MM.1S (cell line): ENCODE data around the gene TIMM10.

Experiments
- DNase-seq: peaks from one replicate; pipeline ENCODE4 v3.0.0-alpha.2; 2015
- H2AFZ ChIP-seq: fragments of 300-600 bp; sonication (generic); 2 replicates; pipeline ENCODE4 v1.6.0; 2016; ENCODE audit warnings: antibody characterized with exemption, low read length
- H3F3A ChIP-seq: fragments of 300-600 bp; sonication (generic); 2 replicates; pipeline ENCODE4 v1.6.1; 2016; ENCODE audit warnings: mild to moderate bottlenecking, antibody characterized with exemption, low read length, moderate library complexity, mixed read lengths; ENCODE audit not compliant: insufficient read depth
- H3K27ac ChIP-seq: fragments of 300-600 bp; sonication (generic); 2 replicates; pipeline ENCODE4 v1.5.1; 2016; ENCODE audit warnings: mild to moderate bottlenecking, low read length
- H3K27me3 ChIP-seq: fragments of 300-600 bp; sonication (generic); replicated peaks from 2 replicates; pipeline ENCODE4 v1.6.0; 2016; ENCODE audit warnings: low read length; ENCODE audit not compliant: insufficient read depth
- H3K36me3 ChIP-seq: fragments of 300-600 bp; sonication (generic); replicated peaks from 2 replicates; pipeline ENCODE4 v1.6.1; 2016; ENCODE audit warnings: mild to moderate bottlenecking, low read length, mixed read lengths; ENCODE audit not compliant: insufficient read depth
- H3K4me1 ChIP-seq: fragments of 300-600 bp; sonication (generic); 2 replicates; pipeline ENCODE4 v1.6.1; 2016; ENCODE audit warnings: low read length, mixed read lengths
- H3K4me2 ChIP-seq: fragments of 300-600 bp; sonication (generic); 2 replicates; pipeline ENCODE4 v1.6.0; 2016; ENCODE audit warnings: low read depth, low read length
- H3K4me3 ChIP-seq: fragments of 300-600 bp; sonication (generic); 2 replicates; pipeline ENCODE4 v1.5.1; 2016; ENCODE audit warnings: low read length, mixed read lengths
- H3K79me2 ChIP-seq: fragments of 300-600 bp; sonication (generic); 2 replicates; pipeline ENCODE4 v1.6.1; 2016; ENCODE audit warnings: mixed run types, low read length, mixed read lengths
- H3K9ac ChIP-seq: fragments of 300-600 bp; sonication (generic); 2 replicates; pipeline ENCODE4 v1.6.1; 2016; ENCODE audit warnings: low read length, mixed read lengths
- H3K9me2 ChIP-seq: fragments of 300-600 bp; sonication (generic); replicated peaks from 2 replicates; pipeline ENCODE4 v1.6.1; 2016; ENCODE audit warnings: mild to moderate bottlenecking, low read length, mixed read lengths; ENCODE audit not compliant: insufficient read depth
- H3K9me3 ChIP-seq: fragments of 300-600 bp; sonication (generic); replicated peaks from 2 replicates; pipeline ENCODE4 v1.6.1; 2016; ENCODE audit warnings: mild to moderate bottlenecking, low read length, mixed read lengths; ENCODE audit not compliant: insufficient read depth
- H4K20me1 ChIP-seq: fragments of 300-600 bp; sonication (generic); 2 replicates; pipeline ENCODE4 v1.6.1; 2016; ENCODE audit warnings: mild to moderate bottlenecking, low read length, moderate library complexity, mixed read lengths; ENCODE audit not compliant: insufficient read depth
- EZH2 ChIP-seq: fragments of 300-600 bp; sonication (generic); optimal IDR thresholded peaks from 2 replicates; pipeline ENCODE3; 2017; ENCODE audit warnings: low read depth, mild to moderate bottlenecking, antibody characterized with exemption, low read length, mixed read lengths
- EZH2phosphoT487 ChIP-seq: fragments of 300-600 bp; sonication (generic); IDR thresholded peaks from 2 replicates; pipeline ENCODE4 v1.6.1; 2018; ENCODE audit warnings: antibody characterized with exemption, low read length
- TF ChIP-seq, protein P1 (sequence below): fragments of 300-600 bp; sonication (generic); IDR thresholded peaks from 2 replicates; pipeline ENCODE4 v1.5.1; 2016; ENCODE audit warnings: antibody characterized with exemption, low read length, mixed read lengths

TIMM10 gene

DNA sequence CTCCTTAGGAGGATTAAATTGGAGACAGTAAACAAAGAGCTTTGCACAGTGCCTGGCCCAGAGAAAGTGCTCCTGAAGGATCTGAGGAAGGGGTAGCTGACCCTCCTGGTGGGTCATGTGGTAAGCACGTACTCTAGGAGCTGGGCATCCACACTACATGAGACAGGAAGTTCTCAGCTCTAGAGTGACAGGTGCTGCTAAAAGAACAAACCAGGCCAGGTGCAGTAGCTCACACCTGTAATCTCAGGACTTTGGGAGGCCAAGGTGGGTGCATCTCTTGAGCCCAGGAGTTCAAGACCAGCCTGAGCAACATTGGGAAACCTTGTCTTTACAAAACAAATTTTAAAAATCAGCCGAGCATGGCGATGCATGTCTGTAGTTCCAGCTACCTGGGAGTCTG is 28.2 kb downstream of the TIMM10 start:
- Histone ChIP-seq H4K20me1 (no peaks in the 10 kb centered on the region), H3K9me3 (no peaks in the 10 kb centered on the region), H3K27me3 (no peaks in the 10 kb centered on the region), H3K4me3 (no peak overlapping the region), H3K9me2 (no peaks in the 10 kb centered on the region), H3K27ac (no peak overlapping the region), H3K4me2 (no peak overlapping the region), H3K79me2 (no peaks in the 10 kb centered on the region), H3K9ac (no peak overlapping the region), H2AFZ (no peak overlapping the region), H3K4me1 (no peaks in the 10 kb centered on the region), H3K36me3 (no peaks in the 10 kb centered on the region), H3F3A (no peaks in the 10 kb centered on the region)
- no peak for DNase-seq
- TF ChIP-seq EZH2 (no peak), EZH2phosphoT487 (no peak)
- TF ChIP-seq, protein P1, sequence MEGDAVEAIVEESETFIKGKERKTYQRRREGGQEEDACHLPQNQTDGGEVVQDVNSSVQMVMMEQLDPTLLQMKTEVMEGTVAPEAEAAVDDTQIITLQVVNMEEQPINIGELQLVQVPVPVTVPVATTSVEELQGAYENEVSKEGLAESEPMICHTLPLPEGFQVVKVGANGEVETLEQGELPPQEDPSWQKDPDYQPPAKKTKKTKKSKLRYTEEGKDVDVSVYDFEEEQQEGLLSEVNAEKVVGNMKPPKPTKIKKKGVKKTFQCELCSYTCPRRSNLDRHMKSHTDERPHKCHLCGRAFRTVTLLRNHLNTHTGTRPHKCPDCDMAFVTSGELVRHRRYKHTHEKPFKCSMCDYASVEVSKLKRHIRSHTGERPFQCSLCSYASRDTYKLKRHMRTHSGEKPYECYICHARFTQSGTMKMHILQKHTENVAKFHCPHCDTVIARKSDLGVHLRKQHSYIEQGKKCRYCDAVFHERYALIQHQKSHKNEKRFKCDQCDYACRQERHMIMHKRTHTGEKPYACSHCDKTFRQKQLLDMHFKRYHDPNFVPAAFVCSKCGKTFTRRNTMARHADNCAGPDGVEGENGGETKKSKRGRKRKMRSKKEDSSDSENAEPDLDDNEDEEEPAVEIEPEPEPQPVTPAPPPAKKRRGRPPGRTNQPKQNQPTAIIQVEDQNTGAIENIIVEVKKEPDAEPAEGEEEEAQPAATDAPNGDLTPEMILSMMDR = no peak

DNA sequence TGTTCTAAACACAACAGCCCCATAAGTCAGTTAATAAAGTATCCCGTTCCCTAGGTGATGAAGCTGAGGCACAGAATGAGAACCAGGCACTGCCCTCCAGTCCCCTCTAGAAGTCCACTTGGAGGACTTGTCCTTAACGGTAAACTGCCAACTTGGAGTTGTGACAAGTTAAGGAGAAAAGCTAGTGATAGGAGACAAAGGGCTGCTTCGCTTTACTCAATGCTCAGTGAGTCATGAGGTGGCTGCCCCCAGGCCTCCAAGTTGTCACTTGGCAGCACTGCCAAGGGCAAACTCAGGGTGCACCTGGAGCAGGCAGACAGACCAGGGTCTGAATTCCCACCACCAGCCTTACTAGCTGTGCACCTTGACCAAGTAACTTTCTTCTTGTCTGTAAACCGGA is 28.6 kb downstream of the TIMM10 start:
- TF ChIP-seq, protein P1 = no peak
- TF ChIP-seq EZH2 = no peak
- TF ChIP-seq EZH2phosphoT487 = no peak
- H3K4me1 ChIP-seq = no peaks in the 10 kb centered on the region
- H3K27me3 ChIP-seq = no peaks in the 10 kb centered on the region
- no peaks in the 10 kb centered on the region for H3F3A ChIP-seq
- no peak for DNase-seq
- H3K4me3 ChIP-seq = no peak overlapping the region
- no peak overlapping the region for H3K4me2 ChIP-seq
- no peaks in the 10 kb centered on the region for H3K36me3 ChIP-seq
- no peaks in the 10 kb centered on the region for H3K9me3 ChIP-seq
- no peak overlapping the region for H3K27ac ChIP-seq
- H3K9me2 ChIP-seq = no peaks in the 10 kb centered on the region
- no peak overlapping the region for H3K9ac ChIP-seq
- no peaks in the 10 kb centered on the region for H3K79me2 ChIP-seq
- H2AFZ ChIP-seq = no peak overlapping the region
- H4K20me1 ChIP-seq = no peaks in the 10 kb centered on the region

GRCh38 chr11:57500926-57501325 is 29.6 kb downstream of the TIMM10 start:
- H3K4me2 ChIP-seq = no peak overlapping the region

More at GRCh38 chr11:57500926-57501325, 29.6 kb downstream of the TIMM10 start:
- H4K20me1 ChIP-seq = no peaks in the 10 kb centered on the region
- H3K4me1 ChIP-seq = no peaks in the 10 kb centered on the region
- H3K79me2 ChIP-seq = no peaks in the 10 kb centered on the region
- H3F3A ChIP-seq = no peaks in the 10 kb centered on the region
- H3K9me2 ChIP-seq = no peaks in the 10 kb centered on the region
- H3K9ac ChIP-seq = no peak overlapping the region
- no peak for DNase-seq
- H3K27me3 ChIP-seq = no peaks in the 10 kb centered on the region
- H3K27ac ChIP-seq = no peak overlapping the region
- TF ChIP-seq, protein P1 = no peak
- TF ChIP-seq EZH2 (no peak), EZH2phosphoT487 (no peak)
- no peak overlapping the region for H2AFZ ChIP-seq
- no peaks in the 10 kb centered on the region for H3K9me3 ChIP-seq
- no peaks in the 10 kb centered on the region for H3K36me3 ChIP-seq
- no peak overlapping the region for H3K4me3 ChIP-seq
